ENCODE measurements around the gene FBXO42. TPM values are rescaled to one million over a fixed set of nuclear protein-coding genes. Genes with fewer than 3 reads are reported as not detected.
A peak's percentile ranks its signal among the peaks of the same experiment; 100 is the strongest.

FBXO42 gene
- total and polyA plus RNA-seq, 9 of the 15 experiments (the other 6 are each of a cell fraction or from before 2014, with no cell fraction given): 7.2 to 24.8 (median 17.4) TPM

DNA sequence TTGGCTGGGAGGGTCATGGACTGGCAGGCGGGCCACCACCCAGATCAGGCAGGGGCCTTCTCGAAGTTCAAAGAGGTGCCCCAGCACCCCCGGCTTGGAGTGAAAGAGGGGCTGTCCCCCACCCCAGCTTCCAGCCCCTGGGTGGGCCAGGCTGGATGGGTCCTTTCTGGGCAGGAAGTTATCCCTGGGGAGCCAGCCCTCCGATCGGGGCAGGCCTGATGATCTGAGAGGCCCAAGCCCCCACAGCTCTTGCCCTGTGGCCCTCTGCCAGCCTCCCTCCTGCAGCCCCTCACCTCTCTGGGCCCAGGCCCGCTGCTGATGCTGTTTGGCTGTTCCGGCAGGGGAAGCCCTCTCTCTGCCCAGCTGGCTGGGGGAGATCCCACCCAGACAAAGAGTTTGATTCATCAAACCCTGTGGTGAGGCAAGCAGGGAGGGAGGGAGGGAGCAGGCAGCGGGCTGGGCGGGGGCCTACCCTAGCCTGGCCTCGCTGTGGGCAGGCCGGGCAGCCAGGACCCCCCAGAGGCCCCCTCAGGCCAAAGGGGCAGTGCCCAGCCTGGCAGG, 142.4 kb downstream of the FBXO42 start:
- no peak overlapping the region for H2AFZ ChIP-seq (ENCODE audit: low read depth, low read length)
- H3K36me3 ChIP-seq (ENCODE audit: control insufficient read depth, insufficient read depth, low read length): no peaks in the 10 kb centered on the region
- no peak for FAIRE-seq
- peaks cover 8% of the 10 kb centered on the region; the same call in 2 of the 3 replicates for H3K79me2 ChIP-seq (ENCODE audit: control insufficient read depth, insufficient read depth, low read length)
- no peaks in the 10 kb centered on the region for H4K20me1 ChIP-seq (replicated peaks; ENCODE audit: control insufficient read depth, insufficient read depth, low read length)
- no peak overlapping the region for H3K4me2 ChIP-seq (ENCODE audit: insufficient read depth, low read length)
- in situ Hi-C loops (cut with MboI): no loop called here
- no peaks in the 10 kb centered on the region for H3K9me3 ChIP-seq (replicated peaks; ENCODE audit: control insufficient read depth, insufficient read depth, low read depth, low read length)
- no peaks in the 10 kb centered on the region for H3K27me3 ChIP-seq (ENCODE audit: control insufficient read depth in 2 of 2, insufficient read depth in 2 of 2, low read length in 2 of 2)
- H3K27ac ChIP-seq (ENCODE audit: extremely low read depth, low read depth, low read length): no peak overlapping the region
- POLR2A ChIA-PET: no interaction called here
- intact Hi-C loops (cut with micrococcal nuclease): no loop called here
- CTCF ChIA-PET (ENCODE audit: low intra/inter-chr PET ratio): no interaction called here
- no peaks in the 10 kb centered on the region for H3K9me1 ChIP-seq (ENCODE audit: control insufficient read depth, insufficient read depth, low read length)
- no peak overlapping the region for H3K4me3 ChIP-seq
- 63% methylated on average over 6 of the region's 11 CpGs for WGBS (ENCODE audit: insufficient coverage, low coverage, missing lambda C conversion rate)
- no TSS peak for BruUV-seq (replicated peaks)
- H3K4me1 ChIP-seq (replicated peaks in 1 of 2; ENCODE audit: control insufficient read depth in 2 of 2, insufficient read depth in 2 of 2, low read length in 2 of 2): peaks cover 26 to 53% of the 10 kb centered on the region in 2 experiments
- no peak for ATAC-seq
- no peak for DNase-seq (ENCODE audit: extremely low read depth in 1 of 4, low spot score in 3 of 4)
- H3K9ac ChIP-seq (ENCODE audit: insufficient read depth in 1 of 2, low read depth in 2 of 2, low read length in 2 of 2): peak overlapping the region in 1 of 2 experiments; percentile 33; a peak in 2 of 4 replicates
- TF ChIP-seq, protein P1, sequence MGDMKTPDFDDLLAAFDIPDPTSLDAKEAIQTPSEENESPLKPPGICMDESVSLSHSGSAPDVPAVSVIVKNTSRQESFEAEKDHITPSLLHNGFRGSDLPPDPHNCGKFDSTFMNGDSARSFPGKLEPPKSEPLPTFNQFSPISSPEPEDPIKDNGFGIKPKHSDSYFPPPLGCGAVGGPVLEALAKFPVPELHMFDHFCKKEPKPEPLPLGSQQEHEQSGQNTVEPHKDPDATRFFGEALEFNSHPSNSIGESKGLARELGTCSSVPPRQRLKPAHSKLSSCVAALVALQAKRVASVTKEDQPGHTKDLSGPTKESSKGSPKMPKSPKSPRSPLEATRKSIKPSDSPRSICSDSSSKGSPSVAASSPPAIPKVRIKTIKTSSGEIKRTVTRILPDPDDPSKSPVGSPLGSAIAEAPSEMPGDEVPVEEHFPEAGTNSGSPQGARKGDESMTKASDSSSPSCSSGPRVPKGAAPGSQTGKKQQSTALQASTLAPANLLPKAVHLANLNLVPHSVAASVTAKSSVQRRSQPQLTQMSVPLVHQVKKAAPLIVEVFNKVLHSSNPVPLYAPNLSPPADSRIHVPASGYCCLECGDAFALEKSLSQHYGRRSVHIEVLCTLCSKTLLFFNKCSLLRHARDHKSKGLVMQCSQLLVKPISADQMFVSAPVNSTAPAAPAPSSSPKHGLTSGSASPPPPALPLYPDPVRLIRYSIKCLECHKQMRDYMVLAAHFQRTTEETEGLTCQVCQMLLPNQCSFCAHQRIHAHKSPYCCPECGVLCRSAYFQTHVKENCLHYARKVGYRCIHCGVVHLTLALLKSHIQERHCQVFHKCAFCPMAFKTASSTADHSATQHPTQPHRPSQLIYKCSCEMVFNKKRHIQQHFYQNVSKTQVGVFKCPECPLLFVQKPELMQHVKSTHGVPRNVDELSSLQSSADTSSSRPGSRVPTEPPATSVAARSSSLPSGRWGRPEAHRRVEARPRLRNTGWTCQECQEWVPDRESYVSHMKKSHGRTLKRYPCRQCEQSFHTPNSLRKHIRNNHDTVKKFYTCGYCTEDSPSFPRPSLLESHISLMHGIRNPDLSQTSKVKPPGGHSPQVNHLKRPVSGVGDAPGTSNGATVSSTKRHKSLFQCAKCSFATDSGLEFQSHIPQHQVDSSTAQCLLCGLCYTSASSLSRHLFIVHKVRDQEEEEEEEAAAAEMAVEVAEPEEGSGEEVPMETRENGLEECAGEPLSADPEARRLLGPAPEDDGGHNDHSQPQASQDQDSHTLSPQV (IDR thresholded peaks at IDR 0.05): no peak
- no peak for TF ChIP-seq NR2F6 (CRISPR knock-in tag; IDR thresholded peaks at IDR 0.05)
- TF ChIP-seq XRCC5 (IDR thresholded peaks at IDR 0.05; ENCODE audit: low read depth, low read length): no peak
- no peak for TF ChIP-seq ZNF551 (CRISPR knock-in tag; IDR thresholded peaks at IDR 0.05)
- no peak for TF ChIP-seq KLF13 (tag; IDR thresholded peaks at IDR 0.05; ENCODE audit: borderline replicate concordance, low read depth)
- TF ChIP-seq, protein P2, sequence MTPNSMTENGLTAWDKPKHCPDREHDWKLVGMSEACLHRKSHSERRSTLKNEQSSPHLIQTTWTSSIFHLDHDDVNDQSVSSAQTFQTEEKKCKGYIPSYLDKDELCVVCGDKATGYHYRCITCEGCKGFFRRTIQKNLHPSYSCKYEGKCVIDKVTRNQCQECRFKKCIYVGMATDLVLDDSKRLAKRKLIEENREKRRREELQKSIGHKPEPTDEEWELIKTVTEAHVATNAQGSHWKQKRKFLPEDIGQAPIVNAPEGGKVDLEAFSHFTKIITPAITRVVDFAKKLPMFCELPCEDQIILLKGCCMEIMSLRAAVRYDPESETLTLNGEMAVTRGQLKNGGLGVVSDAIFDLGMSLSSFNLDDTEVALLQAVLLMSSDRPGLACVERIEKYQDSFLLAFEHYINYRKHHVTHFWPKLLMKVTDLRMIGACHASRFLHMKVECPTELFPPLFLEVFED (CRISPR knock-in tag; conservative IDR thresholded peaks at IDR 0.05): no peak
- TF ChIP-seq ZNF253 (CRISPR knock-in tag; conservative IDR thresholded peaks at IDR 0.05): no peak
- no peak for TF ChIP-seq SUPT5H (IDR thresholded peaks at IDR 0.05)
- TF ChIP-seq, protein P3, sequence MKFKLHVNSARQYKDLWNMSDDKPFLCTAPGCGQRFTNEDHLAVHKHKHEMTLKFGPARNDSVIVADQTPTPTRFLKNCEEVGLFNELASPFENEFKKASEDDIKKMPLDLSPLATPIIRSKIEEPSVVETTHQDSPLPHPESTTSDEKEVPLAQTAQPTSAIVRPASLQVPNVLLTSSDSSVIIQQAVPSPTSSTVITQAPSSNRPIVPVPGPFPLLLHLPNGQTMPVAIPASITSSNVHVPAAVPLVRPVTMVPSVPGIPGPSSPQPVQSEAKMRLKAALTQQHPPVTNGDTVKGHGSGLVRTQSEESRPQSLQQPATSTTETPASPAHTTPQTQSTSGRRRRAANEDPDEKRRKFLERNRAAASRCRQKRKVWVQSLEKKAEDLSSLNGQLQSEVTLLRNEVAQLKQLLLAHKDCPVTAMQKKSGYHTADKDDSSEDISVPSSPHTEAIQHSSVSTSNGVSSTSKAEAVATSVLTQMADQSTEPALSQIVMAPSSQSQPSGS (CRISPR knock-in tag; IDR thresholded peaks at IDR 0.05): no peak
- TF ChIP-seq, protein P4, sequence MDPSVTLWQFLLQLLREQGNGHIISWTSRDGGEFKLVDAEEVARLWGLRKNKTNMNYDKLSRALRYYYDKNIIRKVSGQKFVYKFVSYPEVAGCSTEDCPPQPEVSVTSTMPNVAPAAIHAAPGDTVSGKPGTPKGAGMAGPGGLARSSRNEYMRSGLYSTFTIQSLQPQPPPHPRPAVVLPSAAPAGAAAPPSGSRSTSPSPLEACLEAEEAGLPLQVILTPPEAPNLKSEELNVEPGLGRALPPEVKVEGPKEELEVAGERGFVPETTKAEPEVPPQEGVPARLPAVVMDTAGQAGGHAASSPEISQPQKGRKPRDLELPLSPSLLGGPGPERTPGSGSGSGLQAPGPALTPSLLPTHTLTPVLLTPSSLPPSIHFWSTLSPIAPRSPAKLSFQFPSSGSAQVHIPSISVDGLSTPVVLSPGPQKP (CRISPR knock-in tag; IDR thresholded peaks at IDR 0.05): no peak
- TF ChIP-seq DDX20 (tag; IDR thresholded peaks at IDR 0.05; ENCODE audit: low read depth): no peak
- no peak for TF ChIP-seq YY1 (IDR thresholded peaks at IDR 0.05; ENCODE audit: borderline replicate concordance in 1 of 3, control insufficient read depth in 1 of 3, extremely low read depth in 1 of 3, insufficient read depth in 3 of 3, insufficient read length in 1 of 3, insufficient replicate concordance in 2 of 3, low read depth in 1 of 3, low read length in 2 of 3)
- no peak for TF ChIP-seq KAT2B (IDR thresholded peaks at IDR 0.05; ENCODE audit: low read depth, low read length)
- TF ChIP-seq SMAD1 (IDR thresholded peaks at IDR 0.05; ENCODE audit: low read depth, low read length, partially characterized antibody): no peak

Measured in K562 (cell line).